H1 (cell line): ENCODE measurements around the gene IL7R. TPM values are rescaled to one million over a fixed set of nuclear protein-coding genes. Genes with fewer than 3 reads are reported as not detected.

ENCODE experiments used
- CBX8 ChIP-seq: fragments of 300-800, 300-1000 bp; sonication (generic); IDR thresholded peaks from 2 replicates; pipeline ENCODE4 v1.7.1; 2016; ENCODE audit warnings: low read depth, low read length, borderline replicate concordance
- EZH2 ChIP-seq: fragments of 200-600 bp; sonication (generic); IDR thresholded peaks from 2 replicates; pipeline ENCODE4 v1.7.1; 2012; ENCODE audit warnings: low read depth, mild to moderate bottlenecking, moderate library complexity, low read length, inconsistent platforms; ENCODE audit not compliant: severe bottlenecking
- FOSL1 ChIP-seq: IDR thresholded peaks from 2 replicates; pipeline ENCODE4 v1.6.1; 2011; ENCODE audit warnings: mild to moderate bottlenecking, low read depth, low read length, moderate library complexity; ENCODE audit not compliant: insufficient read depth
- GTF2F1 ChIP-seq: IDR thresholded peaks from 2 replicates; pipeline ENCODE4 v1.6.1; 2012; ENCODE audit warnings: low read depth, low read length, improper control_type of control experiment, borderline replicate concordance
- HDAC2 ChIP-seq, 2 experiments: fragments of 300-600 bp in 1 of 2; sonication (generic) in 1 of 2; IDR thresholded peaks; 2 replicates each; pipeline ENCODE4 v1.6.1; 2011 to 2012; ENCODE audit warnings: low read depth in 2 of 2, low read length in 2 of 2, mild to moderate bottlenecking in 2 of 2, moderate library complexity in 2 of 2, borderline replicate concordance in 1 of 2, inconsistent platforms in 1 of 2
- polyA plus RNA-seq, 7 experiments: library from polyadenylated mRNA; depleted of rRNA in 3 of 7; stranded (reverse) in 5 of 7; unstranded in 2 of 7; fragments of >200 nt in 5 of 7; fragments of 200-250 nt in 2 of 7; gene quantifications; 1 replicate in 5 of 7; 2 replicates in 1 of 7; 4 replicates in 1 of 7; pipeline versions ENCODE4 v1.2.1 to v1.2.3, GENCODE V29; 2011 to 2013; ENCODE audit warnings: missing spikeins in 2 of 7, mixed read lengths in 2 of 7
- total RNA-seq: library from RNA; stranded (reverse); fragmentation: NEBNext Ultra II Directional; extraction: Animal tissue kit (Norgen Biotek cat#: 25700); gene quantifications from 2 replicates; pipeline ENCODE4 v1.2.1, GENCODE V29; 2021

The IL7R gene
- total and polyA plus RNA-seq, 2 of the 8 experiments (the other 6 are each of a cell fraction or from before 2014, with no cell fraction given), result not detected

- TF ChIP-seq EZH2 (no peak), HDAC2 (IDR thresholded peaks at IDR 0.05; ENCODE audit: borderline replicate concordance in 1 of 2, low read depth in 2 of 2, low read length in 2 of 2) (no peak), FOSL1 (no peak), CBX8 (no peak), GTF2F1 (no peak)
Measured at GRCh38 chr5:35826554-35826953, 30.1 kb upstream of the IL7R start (continued).
